HG03097 (cell line): ENCODE data around the gene FUZ.

ENCODE experiments used
- ATAC-seq: cut with Tn5 transposase; IDR thresholded peaks from one replicate; pipeline ENCODE4 v1.9.1; 2021; ENCODE audit not compliant: unreplicated experiment, low FRiP score

FUZ gene

GRCh38 chr19:49786376-49786820 lies 26.7 kb downstream of the FUZ start:
- ATAC-seq = no peak

GRCh38 chr19:49782515-49782914 lies 30.6 kb downstream of the FUZ start:
- no peak for ATAC-seq

GRCh38 chr19:49781394-49781793 lies 31.7 kb downstream of the FUZ start:
- ATAC-seq = no peak

- no peak for ATAC-seq
Observed at GRCh38 chr19:49780861-49781260, 32.2 kb downstream of the FUZ start.

GRCh38 chr19:49779731-49780555 lies 33.1 kb downstream of the FUZ start:
- ATAC-seq = no peak

GRCh38 chr19:49776371-49776764 lies 36.7 kb downstream of the FUZ start:
- ATAC-seq = no peak

GRCh38 chr19:49775742-49776370 lies 37.2 kb downstream of the FUZ start:
- no peak for ATAC-seq

- no peak for ATAC-seq
Observed at GRCh38 chr19:49774969-49775368, 38.1 kb downstream of the FUZ start.

GRCh38 chr19:49773663-49774350 lies 39.3 kb downstream of the FUZ start:
- ATAC-seq = no peak

GRCh38 chr19:49772850-49773432 lies 40.2 kb downstream of the FUZ start:
- no peak for ATAC-seq

- no peak for ATAC-seq
Observed at GRCh38 chr19:49771674-49772139, 41.4 kb downstream of the FUZ start.

GRCh38 chr19:49770529-49770928 lies 42.6 kb downstream of the FUZ start:
- no peak for ATAC-seq

- ATAC-seq = no peak
Observed at GRCh38 chr19:49767967-49768581, 45.0 kb downstream of the FUZ start.

GRCh38 chr19:49767381-49767780 lies 45.7 kb downstream of the FUZ start:
- ATAC-seq = no peak

GRCh38 chr19:49766930-49767299 lies 46.2 kb downstream of the FUZ start, which contains the start of gene AP2A1:
Gene AP2A1 (plus strand): TSS chr19:49767001. CDS start chr19:49767134, 133 bp downstream.
- no peak for ATAC-seq

GRCh38 chr19:49766007-49766929 lies 46.8 kb downstream of the FUZ start:
- peak; percentile 92 for ATAC-seq

GRCh38 chr19:49764341-49764740 lies 48.8 kb downstream of the FUZ start:
- no peak for ATAC-seq

- ATAC-seq = no peak
Observed at GRCh38 chr19:49763230-49763629, 49.9 kb downstream of the FUZ start, which contains the start of gene TSKS. Gene TSKS (minus strand): TSS chr19:49763306. CDS start chr19:49763247, 59 bp downstream.

GRCh38 chr19:49761625-49762311 lies 51.3 kb downstream of the FUZ start:
- no peak for ATAC-seq
